H1 (cell line): ENCODE measurements around the gene UCHL1.

ENCODE experiments used
- ASH2L ChIP-seq: fragments of 200-600, 300-600 bp; sonication (generic); IDR thresholded peaks from one replicate; pipeline ENCODE4 v1.7.1; 2017; ENCODE audit warnings: low read length
- CEBPB ChIP-seq: IDR thresholded peaks from 2 replicates; pipeline ENCODE4 v1.6.1; 2012; ENCODE audit warnings: low read depth, low read length
- RAD21 ChIP-seq, 2 experiments: IDR thresholded peaks in 1 of 2; conservative IDR thresholded peaks in 1 of 2; 2 replicates each; pipeline ENCODE4 v1.6.1; 2011; ENCODE audit warnings: low read depth in 2 of 2, low read length in 2 of 2, improper control_type of control experiment in 1 of 2, inconsistent platforms in 1 of 2, mild to moderate bottlenecking in 1 of 2, moderate library complexity in 1 of 2
- TAF1 ChIP-seq: IDR thresholded peaks from 2 replicates; pipeline ENCODE4 v1.6.1; 2011; ENCODE audit warnings: mild to moderate bottlenecking, low read depth, low read length
- TF ChIP-seq, protein P1 (sequence below), 3 experiments: IDR thresholded peaks; 1 replicate in 2 of 3; 2 replicates in 1 of 3; pipeline versions ENCODE4 v1.5.1 to v1.6.1; 2011; ENCODE audit warnings: low read length in 3 of 3, mild to moderate bottlenecking in 3 of 3, inconsistent platforms in 2 of 3, low read depth in 1 of 3, moderate library complexity in 1 of 3; ENCODE audit not compliant: insufficient read depth in 1 of 3; ENCODE audit errors: control extremely low read depth in 1 of 3

DNA sequence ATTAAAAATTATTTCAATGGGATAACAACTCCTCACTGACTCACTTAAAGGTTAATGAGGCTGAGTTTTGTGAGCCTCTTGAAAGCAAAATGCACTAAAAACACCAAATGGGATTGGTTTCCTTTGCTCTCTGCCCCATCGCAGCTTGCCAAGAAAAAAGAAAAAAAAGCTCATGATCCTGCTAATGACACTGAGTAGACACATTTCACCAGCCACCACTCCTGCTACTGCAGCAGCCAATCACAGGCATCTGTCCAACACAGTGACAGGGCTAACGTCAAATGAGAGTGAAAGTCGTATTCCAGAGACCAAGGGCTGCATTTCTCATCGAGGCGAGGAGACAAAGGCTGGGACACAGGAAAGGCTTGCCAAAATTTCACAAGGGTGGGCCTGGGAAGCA lies 47.5 kb upstream of the UCHL1 start:
- TF ChIP-seq, protein P1, sequence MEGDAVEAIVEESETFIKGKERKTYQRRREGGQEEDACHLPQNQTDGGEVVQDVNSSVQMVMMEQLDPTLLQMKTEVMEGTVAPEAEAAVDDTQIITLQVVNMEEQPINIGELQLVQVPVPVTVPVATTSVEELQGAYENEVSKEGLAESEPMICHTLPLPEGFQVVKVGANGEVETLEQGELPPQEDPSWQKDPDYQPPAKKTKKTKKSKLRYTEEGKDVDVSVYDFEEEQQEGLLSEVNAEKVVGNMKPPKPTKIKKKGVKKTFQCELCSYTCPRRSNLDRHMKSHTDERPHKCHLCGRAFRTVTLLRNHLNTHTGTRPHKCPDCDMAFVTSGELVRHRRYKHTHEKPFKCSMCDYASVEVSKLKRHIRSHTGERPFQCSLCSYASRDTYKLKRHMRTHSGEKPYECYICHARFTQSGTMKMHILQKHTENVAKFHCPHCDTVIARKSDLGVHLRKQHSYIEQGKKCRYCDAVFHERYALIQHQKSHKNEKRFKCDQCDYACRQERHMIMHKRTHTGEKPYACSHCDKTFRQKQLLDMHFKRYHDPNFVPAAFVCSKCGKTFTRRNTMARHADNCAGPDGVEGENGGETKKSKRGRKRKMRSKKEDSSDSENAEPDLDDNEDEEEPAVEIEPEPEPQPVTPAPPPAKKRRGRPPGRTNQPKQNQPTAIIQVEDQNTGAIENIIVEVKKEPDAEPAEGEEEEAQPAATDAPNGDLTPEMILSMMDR (IDR thresholded peaks at IDR 0.05; ENCODE audit: control extremely low read depth in 1 of 3, insufficient read depth in 1 of 3, low read depth in 1 of 3, low read length in 3 of 3) = no peak
- TF ChIP-seq TAF1 (no peak), CEBPB (no peak), ASH2L (no peak), RAD21 (IDR thresholded peaks at IDR 0.05 in 1 of 2, conservative IDR thresholded peaks at IDR 0.05 in 1 of 2; ENCODE audit: low read depth in 2 of 2, low read length in 2 of 2) (no peak)
